Natural killer cell (primary cell): Measurements from ENCODE around the gene FGF12. TPM values are rescaled to one million over a fixed set of nuclear protein-coding genes. Genes with fewer than 3 reads are reported as not detected.

Source experiments
- ATAC-seq, 3 donors: fragments of 150-1000 bp in 2 of 3; fragments of 200-7000 bp in 1 of 3; cut with Tn5 transposase; 1 replicate in 1 of 3; 2 replicates in 2 of 3; pipeline ENCODE4 v1.10.0; 2021; ENCODE audit warnings: mild to moderate bottlenecking in 2 of 3, moderate library complexity in 2 of 3
- DNase-seq, 2 donors: peaks; one replicate each; pipeline versions ENCODE4 v3.0.0 to v3.0.0-alpha.2; 2013 to 2021; ENCODE audit warnings: mixed read lengths in 1 of 2
- H3K27ac ChIP-seq: one replicate; pipeline ENCODE4 v1.5.1; 2013; ENCODE audit warnings: mild to moderate bottlenecking, low read length
- H3K27me3 ChIP-seq: one replicate; pipeline ENCODE4 v1.6.1; 2013; ENCODE audit warnings: low read length; ENCODE audit not compliant: control insufficient read depth, insufficient read depth
- H3K36me3 ChIP-seq: one replicate; pipeline ENCODE4 v1.6.1; 2013; ENCODE audit warnings: low read length; ENCODE audit not compliant: control insufficient read depth, insufficient read depth
- H3K4me1 ChIP-seq: one replicate; pipeline ENCODE4 v1.6.1; 2013; ENCODE audit warnings: low read length; ENCODE audit not compliant: control insufficient read depth, insufficient read depth
- H3K4me3 ChIP-seq: one replicate; pipeline ENCODE4 v1.5.1; 2013; ENCODE audit warnings: low read length
- H3K9me3 ChIP-seq: one replicate; pipeline ENCODE4 v1.6.1; 2013; ENCODE audit warnings: low read length; ENCODE audit not compliant: control insufficient read depth, insufficient read depth
- H3K27ac Mint-ChIP-seq, 2 donors: one replicate each; pipeline ENCODE4 v1.8.0; 2022; ENCODE audit warnings: mild to moderate bottlenecking in 2 of 2, mixed read lengths in 2 of 2, moderate library complexity in 1 of 2
- H3K27me3 Mint-ChIP-seq, 2 donors: one replicate each; pipeline ENCODE4 v1.8.0; 2022; ENCODE audit warnings: low read depth in 2 of 2, mixed read lengths in 2 of 2
- H3K36me3 Mint-ChIP-seq: one replicate; pipeline ENCODE4 v1.8.0; 2022; ENCODE audit warnings: mixed read lengths
- H3K4me1 Mint-ChIP-seq, 2 donors: one replicate each; pipeline ENCODE4 v1.8.0; 2022; ENCODE audit warnings: mixed read lengths in 2 of 2
- H3K4me3 Mint-ChIP-seq: one replicate; pipeline ENCODE4 v1.8.0; 2022; ENCODE audit warnings: mild to moderate bottlenecking, moderate library complexity, mixed read lengths
- H3K9me3 Mint-ChIP-seq, 2 donors: one replicate each; pipeline ENCODE4 v1.8.0; 2022; ENCODE audit warnings: mixed read lengths in 2 of 2
- WGBS: methylation state at CpG from one replicate; pipeline ENCODE4 v1.1.7; 2013; ENCODE audit warnings: missing lambda C conversion rate; ENCODE audit not compliant: insufficient coverage; 5-methylcytosine and 5-hydroxymethylcytosine counted together
- intact Hi-C: fragments of 100-400 bp; cut with micrococcal nuclease; formaldehyde crosslinking; loops from one replicate; pipeline ENCODE4 v1.14.2; 2022
- total RNA-seq, 4 donors: library from RNA; stranded (reverse); fragments of 120-200 nt in 1 of 4; gene quantifications; one replicate each; pipeline versions ENCODE4 v1.2.3 to v1.2.4, GENCODE V29; 2013 to 2022
- TF ChIP-seq, protein P1 (sequence below): fragments of 200-600 bp; IDR thresholded peaks from one replicate; pipeline ENCODE4 v1.8.0; 2022; ENCODE audit warnings: antibody characterized with exemption

The FGF12 gene
- total RNA-seq, 3 donors from 2014 or later (not counting 1 experiment from before 2014, with no cell fraction given): not detected

- Mint-ChIP-seq H3K36me3 (no peaks in the 10 kb centered on the region), H3K4me1 (no peaks in the 10 kb centered on the region), H3K27ac (no peak overlapping the region), H3K27me3 (no peaks in the 10 kb centered on the region), H3K9me3 (peaks cover 0 to 8% of the 10 kb centered on the region in 2 donors), H3K4me3 (no peak overlapping the region)
- H3K9me3 ChIP-seq: no peaks in the 10 kb centered on the region
- no peaks in the 10 kb centered on the region for H3K4me1 ChIP-seq
- intact Hi-C loops: no loop called here
- no peaks in the 10 kb centered on the region for H3K36me3 ChIP-seq
- no peak overlapping the region for H3K4me3 ChIP-seq
- 58% methylated on average over 3 of the region's 3 CpGs for WGBS
- DNase-seq (no peak), ATAC-seq (no peak)
- no peaks in the 10 kb centered on the region for H3K27me3 ChIP-seq
- no peak overlapping the region for H3K27ac ChIP-seq
- TF ChIP-seq, protein P1, sequence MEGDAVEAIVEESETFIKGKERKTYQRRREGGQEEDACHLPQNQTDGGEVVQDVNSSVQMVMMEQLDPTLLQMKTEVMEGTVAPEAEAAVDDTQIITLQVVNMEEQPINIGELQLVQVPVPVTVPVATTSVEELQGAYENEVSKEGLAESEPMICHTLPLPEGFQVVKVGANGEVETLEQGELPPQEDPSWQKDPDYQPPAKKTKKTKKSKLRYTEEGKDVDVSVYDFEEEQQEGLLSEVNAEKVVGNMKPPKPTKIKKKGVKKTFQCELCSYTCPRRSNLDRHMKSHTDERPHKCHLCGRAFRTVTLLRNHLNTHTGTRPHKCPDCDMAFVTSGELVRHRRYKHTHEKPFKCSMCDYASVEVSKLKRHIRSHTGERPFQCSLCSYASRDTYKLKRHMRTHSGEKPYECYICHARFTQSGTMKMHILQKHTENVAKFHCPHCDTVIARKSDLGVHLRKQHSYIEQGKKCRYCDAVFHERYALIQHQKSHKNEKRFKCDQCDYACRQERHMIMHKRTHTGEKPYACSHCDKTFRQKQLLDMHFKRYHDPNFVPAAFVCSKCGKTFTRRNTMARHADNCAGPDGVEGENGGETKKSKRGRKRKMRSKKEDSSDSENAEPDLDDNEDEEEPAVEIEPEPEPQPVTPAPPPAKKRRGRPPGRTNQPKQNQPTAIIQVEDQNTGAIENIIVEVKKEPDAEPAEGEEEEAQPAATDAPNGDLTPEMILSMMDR: no peak
Observed at GRCh38 chr3:192629429-192629828, 97.9 kb downstream of the FGF12 start.

DNA sequence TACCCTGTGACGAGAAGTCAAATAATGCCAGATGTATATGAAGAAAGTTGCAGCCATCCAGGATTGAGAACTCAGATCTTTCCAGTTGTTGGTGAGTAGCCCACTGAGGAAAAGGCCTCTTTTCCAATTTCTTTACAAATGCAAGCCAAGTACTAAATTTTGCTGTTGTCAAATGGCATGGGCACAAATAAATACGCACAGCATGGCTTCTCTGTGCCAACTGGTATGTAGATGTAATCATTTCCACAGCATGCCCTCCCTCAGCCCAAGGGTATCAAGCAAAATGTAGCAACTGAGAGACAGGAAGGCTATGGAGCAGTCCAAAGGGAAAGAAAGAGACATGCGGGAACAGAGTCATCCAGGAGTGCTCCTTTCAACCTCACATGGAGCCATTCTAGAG lies 105.4 kb downstream of the FGF12 start:
- TF ChIP-seq, protein P1: no peak
- ATAC-seq (no peak), DNase-seq (no peak)
- Mint-ChIP-seq H3K36me3 (no peaks in the 10 kb centered on the region), H3K27me3 (no peaks in the 10 kb centered on the region), H3K27ac (no peak overlapping the region), H3K9me3 (peaks cover 2 to 5% of the 10 kb centered on the region in 2 donors), H3K4me3 (no peak overlapping the region), H3K4me1 (no peaks in the 10 kb centered on the region)
- Histone ChIP-seq H3K36me3 (no peaks in the 10 kb centered on the region), H3K4me3 (no peak overlapping the region), H3K4me1 (no peaks in the 10 kb centered on the region), H3K27ac (no peak overlapping the region), H3K27me3 (no peaks in the 10 kb centered on the region), H3K9me3 (no peaks in the 10 kb centered on the region)
- intact Hi-C loops: no loop called here
- WGBS: 94% methylated on average over 3 of the region's 3 CpGs

GRCh38 chr3:192620275-192620674 lies 107.1 kb downstream of the FGF12 start:
- H3K9me3 Mint-ChIP-seq: peaks cover 6 to 7% of the 10 kb centered on the region in 2 donors
- Histone ChIP-seq H3K27me3 (no peaks in the 10 kb centered on the region), H3K36me3 (no peaks in the 10 kb centered on the region), H3K27ac (no peak overlapping the region), H3K9me3 (no peaks in the 10 kb centered on the region), H3K4me3 (no peak overlapping the region), H3K4me1 (no peaks in the 10 kb centered on the region)
- ATAC-seq (no peak), DNase-seq (no peak)
- no peaks in the 10 kb centered on the region for H3K36me3 Mint-ChIP-seq
- TF ChIP-seq, protein P1: no peak
- no peak overlapping the region for H3K27ac Mint-ChIP-seq
- no peak overlapping the region for H3K4me3 Mint-ChIP-seq
- 88% methylated on average over 3 of the region's 3 CpGs for WGBS
- intact Hi-C loops: no loop called here
- no peaks in the 10 kb centered on the region for H3K4me1 Mint-ChIP-seq
- no peaks in the 10 kb centered on the region for H3K27me3 Mint-ChIP-seq

DNA sequence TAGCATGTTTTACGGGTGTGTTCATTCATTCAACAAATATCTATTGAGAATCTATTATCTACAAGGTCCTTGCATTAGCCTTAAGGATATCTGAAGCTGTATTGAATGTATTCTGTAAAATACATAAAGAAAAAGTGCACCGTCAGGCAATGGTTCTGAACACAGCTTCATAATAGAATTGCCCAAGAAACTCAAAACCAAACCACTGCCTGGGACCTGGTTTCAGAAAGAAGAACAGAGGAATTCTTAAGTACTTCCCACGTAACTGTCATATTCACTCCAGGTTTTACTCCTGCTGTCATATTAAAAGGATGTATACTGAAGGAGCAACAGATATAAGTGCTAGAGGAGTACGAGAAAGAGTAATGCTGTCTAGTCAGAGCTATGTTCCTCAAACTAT lies 115.9 kb downstream of the FGF12 start:
- H3K4me3 Mint-ChIP-seq: no peak overlapping the region
- H3K27me3 Mint-ChIP-seq: no peaks in the 10 kb centered on the region
- peaks cover 4 to 9% of the 10 kb centered on the region in 2 donors for H3K9me3 Mint-ChIP-seq
- TF ChIP-seq, protein P1: no peak
- intact Hi-C loops: no loop called here
- 97% methylated on average over 2 of the region's 4 CpGs for WGBS
- Histone ChIP-seq H3K36me3 (no peaks in the 10 kb centered on the region), H3K4me3 (no peak overlapping the region), H3K27me3 (no peaks in the 10 kb centered on the region), H3K9me3 (no peaks in the 10 kb centered on the region), H3K4me1 (no peaks in the 10 kb centered on the region), H3K27ac (no peak overlapping the region)
- no peak for ATAC-seq
- no peaks in the 10 kb centered on the region for H3K4me1 Mint-ChIP-seq
- no peak overlapping the region for H3K27ac Mint-ChIP-seq
- no peaks in the 10 kb centered on the region for H3K36me3 Mint-ChIP-seq
- DNase-seq: no peak
